SKM-1 (cell line): ENCODE data around the gene RACK1.
"Not testable (repeated sequence)": the region's sequence is repeated elsewhere in the genome, so short reads cannot be mapped to it uniquely, and the experiment has no call there.

Experiments
- DNase-seq: peaks from one replicate; lab custom pipeline; 2025; ENCODE audit not compliant: unreplicated experiment; lab: John Stamatoyannopoulos, UW

RACK1 gene

GRCh38 chr5:181243564-181244343 lies at the start of gene RACK1:
Gene RACK1, minus strand, starts transcription at chr5:181243906. Its CDS starts 106 bp downstream, at chr5:181243800.
- no peak for DNase-seq

- not testable (repeated sequence) for DNase-seq
Observed at GRCh38 chr5:181287331-181287730, 43.6 kb upstream of the RACK1 start.

DNA sequence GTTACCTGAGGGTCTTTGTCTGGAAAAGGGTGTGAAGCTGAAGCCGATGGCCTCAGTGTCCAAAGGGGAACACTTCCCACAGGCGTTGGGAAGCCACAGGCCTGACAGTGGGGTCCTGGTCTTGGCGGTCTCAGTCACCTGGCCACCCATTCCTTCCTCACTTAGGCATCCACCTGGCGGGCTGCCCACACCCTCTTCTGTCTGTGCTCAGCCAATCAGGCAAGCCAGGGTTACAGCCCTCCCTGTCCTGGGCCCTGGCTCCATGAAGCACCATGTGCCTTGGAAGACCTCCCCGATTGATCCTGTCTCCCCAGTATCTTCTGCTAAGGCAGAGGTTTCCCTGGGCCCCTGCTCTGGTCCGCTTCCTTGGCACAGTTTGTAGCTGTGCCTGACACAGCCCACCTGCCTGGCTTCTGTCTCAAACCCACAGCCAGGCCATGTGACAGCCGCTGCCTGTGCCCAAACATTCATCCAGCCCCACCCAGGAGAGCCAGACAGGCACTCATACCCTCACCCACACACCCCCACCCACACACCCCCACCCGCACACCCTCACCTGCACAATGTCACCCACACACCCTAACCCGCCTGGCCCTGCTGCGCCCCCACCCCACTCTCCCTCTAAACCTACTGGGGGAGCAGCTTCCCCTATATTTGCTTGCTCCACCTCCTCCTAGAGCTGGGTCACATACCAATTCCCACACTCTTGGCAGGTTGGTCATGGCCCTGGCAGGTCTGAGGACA lies 42.4 kb upstream of the RACK1 start:
- DNase-seq = not testable (repeated sequence)

- not testable (repeated sequence) for DNase-seq
Observed at GRCh38 chr5:181283841-181284755, 40.4 kb upstream of the RACK1 start.

DNA sequence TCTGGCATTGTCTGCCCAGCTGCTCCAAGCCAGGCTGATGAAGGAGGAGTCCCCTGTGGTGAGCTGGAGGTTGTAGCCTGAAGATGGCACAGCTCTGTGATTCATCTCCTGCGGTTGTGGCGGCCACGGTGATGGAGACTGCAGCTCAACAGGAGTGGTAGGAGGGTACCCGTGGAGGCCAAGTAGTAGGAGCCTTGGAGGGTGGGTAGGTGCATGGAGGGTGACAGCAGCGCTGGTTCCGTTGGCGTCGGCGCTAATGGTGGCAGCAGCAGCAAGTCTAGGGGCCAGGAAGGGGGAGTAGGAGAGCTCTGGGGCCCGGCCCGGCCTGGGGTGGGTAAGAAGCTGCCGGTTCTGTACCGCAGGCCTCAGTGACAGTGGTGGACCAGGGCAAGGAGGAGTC lies 39.6 kb upstream of the RACK1 start:
- DNase-seq = no peak

DNA sequence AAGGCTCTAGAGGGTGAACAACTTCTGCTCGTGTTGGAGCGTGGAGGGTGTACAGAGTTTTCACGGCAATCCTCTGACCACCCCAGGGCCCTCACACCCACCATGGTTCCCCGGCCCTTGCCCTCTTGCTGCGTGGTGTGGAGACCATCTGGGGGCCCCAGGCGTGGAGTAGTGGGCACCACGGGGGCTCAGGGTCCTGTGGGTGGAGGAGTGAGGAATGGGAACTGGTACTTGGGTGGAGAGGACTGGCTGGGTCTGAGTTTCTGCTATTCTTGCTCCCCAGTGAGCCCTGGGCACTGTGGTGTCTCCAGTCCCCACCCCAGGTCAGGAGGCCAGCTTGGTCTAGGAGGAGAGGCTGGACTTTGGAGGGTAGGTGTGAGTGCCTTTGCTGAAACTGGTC lies 39.2 kb upstream of the RACK1 start:
- DNase-seq = no peak

DNA sequence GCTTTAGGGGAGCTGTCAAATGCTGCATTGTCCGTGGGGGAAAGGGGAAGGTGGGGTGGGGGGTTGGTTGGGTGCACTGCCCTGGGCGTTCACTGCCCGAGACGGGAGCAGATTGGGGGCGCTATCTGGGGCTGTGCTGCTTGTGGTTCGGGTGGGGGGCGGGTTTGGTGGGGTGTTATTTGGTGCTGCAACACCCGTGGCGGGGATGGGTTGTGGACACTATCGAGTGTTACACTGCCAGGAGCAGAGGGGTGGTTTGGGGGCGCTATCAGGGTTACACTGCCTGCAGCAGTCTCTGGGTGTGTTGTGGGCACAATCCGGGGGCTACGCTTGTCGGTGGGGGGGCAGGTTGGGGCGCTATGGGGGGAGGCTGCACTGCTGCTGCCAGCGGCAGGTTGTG lies 38.7 kb upstream of the RACK1 start:
- not testable (repeated sequence) for DNase-seq

DNA sequence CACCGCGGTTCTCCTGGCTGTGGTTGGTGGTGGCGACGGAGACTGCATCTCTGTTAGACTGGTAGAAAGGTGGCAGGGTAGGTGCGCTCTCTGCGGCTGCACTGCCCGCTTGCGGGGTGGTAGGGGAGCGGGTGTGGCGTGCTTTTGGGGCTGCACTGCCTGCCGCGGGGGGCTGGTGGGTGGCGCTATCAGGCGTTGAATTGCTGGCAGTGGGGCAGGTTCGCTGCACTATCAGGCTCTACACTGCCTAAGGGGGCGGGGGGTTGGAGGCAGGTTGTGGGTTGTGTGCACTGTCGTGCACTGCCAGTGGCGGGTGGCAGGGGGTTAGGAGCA lies 38.2 kb upstream of the RACK1 start:
- DNase-seq = no peak

DNA sequence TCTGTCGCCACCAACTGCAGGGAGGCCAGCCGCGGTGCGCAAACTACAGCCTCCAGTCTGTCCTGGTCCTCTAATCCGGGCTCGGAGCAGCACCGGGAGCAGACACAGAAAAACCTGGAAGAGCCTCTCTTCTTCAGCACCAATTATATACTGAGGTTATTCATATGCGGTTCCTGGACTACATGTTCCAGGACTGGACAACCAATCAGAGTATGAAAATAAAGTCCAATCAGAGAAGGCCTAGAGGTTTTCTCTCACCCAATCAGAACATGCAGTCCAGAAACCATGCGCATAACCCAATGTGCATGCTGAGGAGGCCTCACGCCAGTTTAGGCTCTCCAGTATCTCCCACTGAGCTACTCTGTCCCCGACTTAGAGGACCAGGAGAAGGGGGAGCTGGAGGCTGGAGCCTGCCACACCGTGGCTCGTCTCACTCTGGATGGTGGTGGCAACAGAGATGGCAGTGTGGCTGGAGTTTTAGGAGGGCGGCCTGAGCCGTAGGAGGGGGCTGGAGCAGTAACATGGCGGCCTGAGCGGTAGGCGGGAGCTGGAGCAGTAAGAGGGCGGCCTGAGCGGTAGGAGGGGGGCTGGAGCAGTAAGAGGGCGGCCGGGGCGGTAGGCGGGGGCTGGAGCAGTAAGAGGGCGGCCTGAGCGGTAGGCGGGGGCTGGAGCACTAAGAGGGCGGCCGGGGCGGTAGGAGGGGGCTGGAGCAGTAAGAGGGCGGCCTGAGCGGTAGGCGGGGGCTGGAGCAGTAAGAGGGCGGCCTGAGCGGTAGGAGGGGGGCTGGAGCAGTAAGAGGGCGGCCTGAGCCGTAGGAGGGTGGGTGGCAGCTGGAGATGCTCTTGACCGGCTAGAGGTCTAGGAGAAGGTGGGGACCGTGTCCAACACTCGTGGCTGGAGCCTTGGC lies 37.6 kb upstream of the RACK1 start:
- DNase-seq = no peak

GRCh38 chr5:181280251-181280762 lies 36.6 kb upstream of the RACK1 start:
- no peak for DNase-seq

DNA sequence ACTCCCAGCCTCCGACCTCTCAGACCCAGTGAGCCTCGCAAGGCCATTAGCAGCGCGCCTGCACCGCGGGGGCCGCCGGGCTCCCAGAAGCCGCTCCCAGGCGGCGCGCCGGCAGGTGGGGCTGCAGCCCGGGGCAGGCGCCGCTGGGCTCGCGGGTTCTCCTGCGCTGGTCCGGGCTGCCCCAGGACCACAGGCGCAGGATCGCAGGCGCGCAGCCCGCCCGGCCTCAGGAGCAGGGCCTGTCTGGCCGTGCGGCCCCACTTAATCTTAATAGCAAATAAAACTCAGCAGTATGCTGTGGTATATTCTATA lies 29.7 kb upstream of the RACK1 start:
- DNase-seq = not testable (repeated sequence)

GRCh38 chr5:181271081-181271480 lies 27.4 kb upstream of the RACK1 start:
- DNase-seq = no peak

DNA sequence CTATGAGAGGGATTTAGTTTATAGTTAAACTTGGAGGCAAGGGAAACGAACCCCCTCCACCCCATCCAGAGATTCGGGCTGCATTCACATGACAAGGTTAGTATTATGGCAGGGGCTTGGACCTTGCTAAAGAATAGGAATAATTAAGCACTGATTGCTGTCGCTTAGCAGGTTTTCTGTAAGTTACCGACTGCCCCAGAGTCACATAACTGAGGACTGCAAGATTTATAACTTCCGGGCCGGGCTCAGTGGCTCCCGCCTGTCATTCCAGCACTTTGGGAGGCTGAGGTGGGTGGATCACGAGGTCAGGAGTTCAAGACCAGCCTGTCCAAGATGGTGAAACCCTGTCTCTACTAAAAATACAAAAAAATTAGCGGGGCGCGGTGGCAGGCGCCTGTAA lies 24.2 kb upstream of the RACK1 start:
- DNase-seq = not testable (repeated sequence)

- not testable (repeated sequence) for DNase-seq
Observed at GRCh38 chr5:181267291-181267904, 23.7 kb upstream of the RACK1 start.

DNA sequence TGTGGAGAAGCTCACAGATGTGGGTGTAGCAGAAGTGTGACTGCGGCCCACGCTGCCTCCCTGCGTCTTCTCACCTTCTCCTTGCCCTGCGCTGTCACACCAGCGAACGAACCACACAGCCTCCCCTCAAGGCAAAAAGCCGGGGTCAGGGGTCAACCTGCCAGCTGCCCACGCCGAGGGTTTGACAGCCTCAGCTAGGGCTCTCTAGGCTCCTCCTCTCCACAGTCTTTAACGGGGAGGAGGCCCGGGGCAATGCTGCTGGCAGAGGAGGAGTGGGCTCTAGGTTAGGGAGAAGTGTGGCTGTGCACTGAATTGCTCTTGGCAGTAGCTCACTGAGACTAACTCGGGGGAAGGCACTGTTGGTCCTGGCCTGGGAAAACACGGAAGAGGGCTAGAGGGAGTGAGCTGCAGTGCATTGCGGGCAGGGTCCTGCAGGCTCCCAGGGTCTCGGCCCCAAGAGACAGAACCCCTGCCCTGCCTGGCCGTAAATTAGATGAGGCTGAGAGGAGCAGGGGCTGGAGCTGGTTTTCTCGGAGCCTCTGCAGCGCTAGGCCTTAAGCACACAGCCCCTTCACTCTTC lies 21.5 kb upstream of the RACK1 start:
- no peak for DNase-seq

DNA sequence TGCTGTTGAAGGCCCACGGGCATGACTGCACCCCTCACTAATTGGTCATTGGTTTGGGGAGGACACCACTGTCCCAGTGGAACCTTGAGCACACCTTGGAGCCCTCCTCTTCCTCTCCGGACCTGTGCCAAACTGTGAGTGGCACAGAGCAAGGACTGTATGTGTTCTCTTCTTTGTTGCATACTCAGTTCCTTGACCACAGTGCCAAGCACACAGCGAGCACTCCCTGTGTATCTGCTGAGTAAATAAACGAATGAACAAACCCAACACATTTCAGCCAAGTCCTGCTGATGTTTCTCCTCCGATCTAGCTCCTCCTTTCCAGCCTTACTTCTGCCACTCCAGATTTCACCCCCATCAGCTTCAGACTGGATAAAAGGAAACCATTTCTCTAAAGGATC lies 19.9 kb upstream of the RACK1 start:
- no peak for DNase-seq

- DNase-seq = no peak
Observed at GRCh38 chr5:181261320-181262049, 17.8 kb upstream of the RACK1 start.

GRCh38 chr5:181260720-181261319 lies 17.1 kb upstream of the RACK1 start, which contains the start of gene TRIM52:
Gene TRIM52, minus strand, starts transcription at chr5:181261143. Its CDS starts 330 bp downstream, at chr5:181260813.
- no peak for DNase-seq
